Jurkat, Clone E6-1 (cell line): ENCODE results near the gene DNAJC5.
"Not testable (repeated sequence)": the region's sequence is repeated elsewhere in the genome, so short reads cannot be mapped to it uniquely, and the experiment has no call there.

ENCODE experiments used
- DNase-seq: peaks from one replicate; pipeline ENCODE4 v3.0.0-alpha.2; 2011; ENCODE audit warnings: low read depth, low spot score
- H3K4me3 ChIP-seq: 2 replicates; pipeline ENCODE4 v1.5.1; 2011; ENCODE audit warnings: mild to moderate bottlenecking, low read length, control low read depth, moderate library complexity

Gene DNAJC5

GRCh38 chr20:63972312-63973159 lies 77.6 kb downstream of the DNAJC5 start:
- H3K4me3 ChIP-seq = no peak overlapping the region

DNA sequence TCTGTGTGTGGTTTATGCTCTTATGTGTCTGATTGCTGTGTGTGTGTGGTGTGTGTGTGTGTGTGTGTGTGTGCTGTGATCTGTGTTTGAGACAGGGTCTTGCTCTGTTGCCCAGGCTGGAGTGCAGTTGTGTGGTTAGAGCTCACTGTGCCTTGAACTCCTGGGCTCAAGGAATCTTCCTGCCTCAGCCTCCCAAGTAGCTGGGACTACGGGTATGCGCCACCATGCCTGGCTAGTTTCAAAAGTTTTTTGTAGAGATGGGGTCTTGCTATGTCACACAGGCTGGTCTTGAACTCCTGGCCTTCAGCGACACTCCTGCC lies 78.2 kb downstream of the DNAJC5 start:
- H3K4me3 ChIP-seq = no peak overlapping the region
- no peak for DNase-seq

More at GRCh38 chr20:63972312-63973159, 77.6 kb downstream of the DNAJC5 start:
- no peak for DNase-seq

GRCh38 chr20:63973636-63974401 lies 78.9 kb downstream of the DNAJC5 start:
- H3K4me3 ChIP-seq = no peak overlapping the region
- DNase-seq = no peak

- no peak overlapping the region for H3K4me3 ChIP-seq
- DNase-seq = no peak
Measured at GRCh38 chr20:63974402-63975200, 79.7 kb downstream of the DNAJC5 start.

DNA sequence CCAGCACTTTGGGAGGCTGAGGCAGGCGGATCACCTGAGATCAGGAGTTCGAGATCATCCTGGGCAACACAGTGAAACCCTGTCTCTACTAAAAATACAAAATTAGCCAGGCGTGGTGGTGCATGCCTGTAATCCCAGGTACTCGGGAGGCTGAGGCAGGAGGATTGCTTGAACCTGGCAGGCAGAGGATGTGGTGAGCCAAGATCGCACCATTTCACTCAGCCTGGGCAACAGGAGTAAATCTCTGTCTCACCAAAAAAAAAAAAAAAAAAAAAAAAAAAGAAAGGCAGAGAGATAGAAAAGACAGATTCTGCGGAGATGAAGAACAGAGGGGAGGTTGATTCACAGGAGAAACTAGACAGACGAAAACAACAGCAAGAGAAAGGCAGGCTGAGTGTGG lies 81.6 kb downstream of the DNAJC5 start:
- not testable (repeated sequence) for H3K4me3 ChIP-seq, DNase-seq

GRCh38 chr20:63976980-63977738 lies 82.2 kb downstream of the DNAJC5 start:
- no peak for DNase-seq
- H3K4me3 ChIP-seq = no peak overlapping the region

- no peak for DNase-seq
- H3K4me3 ChIP-seq = peak overlapping the region; percentile 96
Measured at GRCh38 chr20:63977739-63978276, 82.9 kb downstream of the DNAJC5 start.

DNA sequence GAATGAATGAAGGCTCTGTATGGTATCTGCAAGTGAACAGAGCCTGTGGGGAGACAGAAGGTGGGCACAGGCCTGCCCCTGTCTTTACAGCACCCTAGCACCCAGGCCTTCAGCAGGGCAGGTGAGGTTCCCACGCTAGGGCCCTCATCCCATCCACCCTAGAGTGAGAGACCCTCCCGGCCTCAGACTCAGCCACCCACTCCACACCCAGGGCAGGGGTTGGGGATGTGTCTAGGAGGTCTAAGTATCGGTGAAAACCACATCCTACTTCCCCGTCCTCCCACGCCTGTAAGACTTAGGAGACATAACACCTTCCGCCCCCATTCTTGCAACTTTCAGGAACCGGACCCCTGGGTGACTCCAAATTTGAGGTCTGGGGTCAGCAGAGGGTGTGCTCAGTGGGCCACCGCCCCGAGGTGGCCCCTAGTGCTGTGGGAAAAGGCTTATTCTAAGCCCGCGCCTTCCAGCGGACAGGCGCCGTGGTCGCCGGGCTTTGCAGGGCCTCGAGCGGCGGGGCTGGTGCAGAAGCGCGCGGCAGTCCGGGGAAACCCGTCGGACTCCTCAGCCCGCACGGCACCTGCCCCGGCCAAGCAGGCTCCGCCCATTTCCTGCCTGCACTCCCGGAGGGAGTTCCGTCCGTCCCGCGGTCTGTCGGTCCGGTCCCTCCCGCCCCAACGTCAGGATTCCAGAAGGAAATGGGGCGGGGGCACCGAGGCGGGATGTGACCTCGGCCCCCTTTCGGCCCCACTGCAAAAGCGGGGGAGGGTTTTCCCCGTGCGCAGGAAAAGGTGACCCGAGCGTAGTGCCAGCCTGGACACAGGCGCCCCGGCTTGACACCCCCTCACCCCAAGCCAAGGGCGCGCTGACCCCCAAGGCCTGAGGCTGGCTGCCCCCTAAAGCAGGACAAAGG lies 83.6 kb downstream of the DNAJC5 start:
- DNase-seq = peak; percentile 53
- H3K4me3 ChIP-seq = peak overlapping the region; percentile 96

DNA sequence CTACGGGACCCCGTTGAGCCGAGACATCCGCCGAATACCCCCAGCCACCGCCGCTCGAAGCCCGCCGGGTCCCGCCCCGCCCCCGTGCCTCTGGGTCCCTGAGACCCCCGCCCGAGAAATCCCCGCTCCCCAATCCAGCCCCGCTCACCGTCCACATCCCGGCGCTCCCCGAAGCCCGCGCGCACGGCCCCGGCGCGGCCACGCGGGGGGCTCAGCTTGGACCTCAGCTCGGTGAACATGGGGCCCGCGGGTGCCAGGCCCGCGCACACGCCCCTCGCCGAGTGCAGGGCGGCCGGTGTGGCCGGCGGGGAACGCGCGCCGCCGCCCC lies 84.3 kb downstream of the DNAJC5 start:
- no peak for DNase-seq
- H3K4me3 ChIP-seq = peak overlapping the region; percentile 96

DNA sequence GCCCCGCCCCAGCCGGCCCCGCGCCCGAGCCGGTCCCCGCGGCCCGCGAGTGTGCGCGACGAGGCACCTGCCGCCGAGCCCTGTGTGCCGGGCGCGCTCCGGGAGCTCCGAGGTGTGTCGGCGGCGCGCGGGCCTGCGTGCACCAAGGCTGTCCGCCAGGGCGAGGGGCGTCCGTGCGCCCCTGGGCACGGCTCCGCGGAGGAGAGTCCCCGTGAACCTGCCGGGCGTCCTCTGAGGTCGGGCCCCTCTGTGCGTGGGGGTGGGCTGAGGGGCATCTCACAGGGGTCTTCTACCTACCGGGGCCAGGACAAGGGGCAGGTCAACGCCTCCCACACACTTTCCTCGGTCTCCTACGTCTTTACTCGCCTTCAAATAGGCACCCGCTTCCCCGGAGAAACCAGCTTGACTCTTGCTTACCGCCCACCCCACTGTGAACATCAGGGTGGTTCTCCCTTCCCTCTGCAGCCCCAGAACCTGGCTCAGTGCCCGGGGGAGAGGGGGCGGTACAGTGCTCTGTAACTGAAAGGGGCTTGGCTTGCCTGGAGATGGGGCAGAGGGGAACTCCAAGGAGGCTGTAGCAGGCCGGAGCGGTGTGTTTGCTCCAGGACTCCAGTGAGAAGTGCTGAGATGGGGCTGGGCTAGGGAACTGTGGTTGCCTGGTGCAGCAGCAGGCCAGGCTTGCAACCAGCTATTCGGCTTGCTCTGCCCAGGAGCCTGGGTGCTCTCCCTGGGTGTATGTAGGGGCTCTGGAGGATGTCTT lies 84.8 kb downstream of the DNAJC5 start, which contains the start of gene SAMD10:
TSS of gene SAMD10 (minus strand) at position 86 of the 760 bp plus-strand sequence. CDS start 175 bp downstream, outside the sequence.
- DNase-seq = peak; percentile 64
- H3K4me3 ChIP-seq = peak within 1 kb of the TSS; percentile 96

DNA sequence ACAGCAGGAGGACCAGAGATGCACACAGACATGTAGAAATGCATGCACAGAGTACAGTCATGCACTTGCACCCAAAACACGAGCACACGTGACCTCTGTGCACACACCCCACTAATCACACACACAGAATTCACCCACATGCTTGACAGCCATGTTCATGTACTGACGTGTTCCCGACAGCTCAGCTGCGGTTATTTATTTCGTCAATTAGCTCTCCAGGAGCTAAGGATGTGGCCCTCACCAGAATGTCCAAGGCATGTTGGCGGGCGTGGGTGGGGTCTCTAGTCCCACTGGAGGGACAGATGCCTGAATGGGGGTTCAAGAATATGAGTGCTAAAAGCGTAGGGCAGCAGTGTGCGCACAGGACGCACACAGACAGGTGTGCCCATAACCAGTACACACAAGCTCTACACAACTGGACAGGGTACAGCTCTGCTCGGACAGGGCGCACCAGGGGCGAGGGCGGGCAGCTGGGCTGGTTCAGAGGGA lies 85.4 kb downstream of the DNAJC5 start:
- no peak for DNase-seq
- peak overlapping the region; percentile 96 for H3K4me3 ChIP-seq

GRCh38 chr20:63980806-63981728 lies 86.1 kb downstream of the DNAJC5 start, which contains the start of gene PRPF6:
PRPF6 (plus strand) TSS chr20:63981132; CDS start chr20:63981246, 114 bp downstream.
- peak within 1 kb of the TSS; percentile 96 for H3K4me3 ChIP-seq
- peak; percentile 94 for DNase-seq

DNA sequence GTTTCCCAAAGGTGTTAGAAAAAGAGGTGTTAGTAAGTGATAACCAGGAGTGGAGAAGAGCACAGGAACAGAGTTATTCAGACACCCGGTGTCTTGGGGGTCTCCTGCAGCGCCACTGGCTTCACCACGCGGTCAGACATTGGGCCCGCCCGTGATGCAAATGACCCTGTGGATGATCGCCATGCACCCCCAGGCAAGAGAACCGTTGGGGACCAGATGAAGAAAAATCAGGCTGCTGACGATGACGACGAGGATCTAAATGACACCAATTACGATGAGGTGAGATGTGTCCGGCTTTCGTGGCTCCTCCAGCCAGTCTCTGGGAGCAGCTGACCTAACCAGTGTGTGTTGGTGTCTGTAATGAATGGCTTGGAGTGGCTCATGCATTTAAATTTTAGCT lies 88.0 kb downstream of the DNAJC5 start:
- no peak overlapping the region for H3K4me3 ChIP-seq

More for the DNA sequence above, 88.0 kb downstream of the DNAJC5 start:
- no peak for DNase-seq
